ENCODE data around the gene WTIP.
"Not testable (repeated sequence)": the region's sequence is repeated elsewhere in the genome, so short reads cannot be mapped to it uniquely, and the experiment has no call there.

Gene WTIP

GRCh38 chr19:34478496-34478895 lies 3.1 kb upstream of the WTIP start:
- not testable (repeated sequence) for DNase-seq (ENCODE audit: low read depth)

- no peak for DNase-seq (ENCODE audit: low read depth)
Measured at GRCh38 chr19:34479396-34479795, 2.2 kb upstream of the WTIP start.

GRCh38 chr19:34480491-34480890 lies 1.1 kb upstream of the WTIP start:
- no peak for DNase-seq (ENCODE audit: low read depth)

GRCh38 chr19:34481861-34482379 lies 362 bp downstream of the WTIP start:
- DNase-seq (ENCODE audit: low read depth): peak; percentile 29

GRCh38 chr19:34482380-34483250 lies 1.1 kb downstream of the WTIP start:
- no peak for DNase-seq (ENCODE audit: low read depth)

GRCh38 chr19:34484328-34484727 lies 2.8 kb downstream of the WTIP start:
- DNase-seq (ENCODE audit: low read depth): no peak

- DNase-seq (ENCODE audit: low read depth): no peak
Measured at GRCh38 chr19:34485831-34486230, 4.3 kb downstream of the WTIP start.

- no peak for DNase-seq (ENCODE audit: low read depth)
Measured at GRCh38 chr19:34487651-34488051, 6.1 kb downstream of the WTIP start.

- no peak for DNase-seq (ENCODE audit: low read depth)
Measured at GRCh38 chr19:34489175-34489574, 7.6 kb downstream of the WTIP start.

- DNase-seq (ENCODE audit: low read depth): no peak
Measured at GRCh38 chr19:34490141-34490766, 8.7 kb downstream of the WTIP start.

- DNase-seq (ENCODE audit: low read depth): no peak
Measured at GRCh38 chr19:34493038-34493648, 11.6 kb downstream of the WTIP start.

- DNase-seq (ENCODE audit: low read depth): no peak
Measured at GRCh38 chr19:34493649-34494044, 12.1 kb downstream of the WTIP start.

- no peak for DNase-seq (ENCODE audit: low read depth)
Measured at GRCh38 chr19:34494601-34495000, 13.0 kb downstream of the WTIP start.

GRCh38 chr19:34495416-34495815 lies 13.9 kb downstream of the WTIP start:
- DNase-seq (ENCODE audit: low read depth): no peak

GRCh38 chr19:34497112-34497805 lies 15.7 kb downstream of the WTIP start:
- no peak for DNase-seq (ENCODE audit: low read depth)

GRCh38 chr19:34499155-34499834 lies 17.7 kb downstream of the WTIP start:
- no peak for DNase-seq (ENCODE audit: low read depth)

- DNase-seq (ENCODE audit: low read depth): no peak
Measured at GRCh38 chr19:34500656-34501120, 19.1 kb downstream of the WTIP start.

- DNase-seq (ENCODE audit: low read depth): peak; percentile 70
Measured at GRCh38 chr19:34501339-34502320, 20.1 kb downstream of the WTIP start.

- DNase-seq (ENCODE audit: low read depth): no peak
Measured at GRCh38 chr19:34502582-34503411, 21.2 kb downstream of the WTIP start.

Measured in stromal cell of bone marrow (primary cell).